ENCODE data around the gene CCDC47. TPM values are rescaled to one million over a fixed set of nuclear protein-coding genes. Genes with fewer than 3 reads are reported as not detected.
A peak's percentile ranks its signal among the peaks of the same experiment; 100 is the strongest.

Gene CCDC47
- total and polyA plus RNA-seq, 2 of the 13 experiments (the other 11 are each of a cell fraction or from before 2014, with no cell fraction given): 59.3 to 99.5 TPM

GRCh38 chr17:63741408-63742173 is 31.8 kb downstream of the CCDC47 start, which contains the start of gene STRADA (continued):
- no peak for TF ChIP-seq THRA (CRISPR knock-in tag; IDR thresholded peaks at IDR 0.05; ENCODE audit: borderline replicate concordance)
- TF ChIP-seq FOSL1 (CRISPR knock-in tag; IDR thresholded peaks at IDR 0.05; ENCODE audit: borderline replicate concordance): no peak
- peak; percentile 81 for TF ChIP-seq KAT8 (CRISPR knock-in tag; IDR thresholded peaks at IDR 0.05)
- TF ChIP-seq ZNF792 (CRISPR knock-in tag; IDR thresholded peaks at IDR 0.05): peak; percentile 84
- TF ChIP-seq DNMT3B (CRISPR knock-in tag; conservative IDR thresholded peaks at IDR 0.05): 0 out of 2 replicates have a peak, but pooled peaks have one; percentile 58
- peak; percentile 74; the same call in 1 of the 2 replicates for TF ChIP-seq ZNF230 (CRISPR knock-in tag; IDR thresholded peaks at IDR 0.05)
- no peak; the same call in 1 of the 2 replicates for TF ChIP-seq SP140L (CRISPR knock-in tag; IDR thresholded peaks at IDR 0.05; ENCODE audit: borderline replicate concordance)
- TF ChIP-seq ZNF512 (CRISPR knock-in tag; IDR thresholded peaks at IDR 0.05): no peak
- TF ChIP-seq ZBTB38 (CRISPR knock-in tag; IDR thresholded peaks at IDR 0.05): peak; percentile 86
- TF ChIP-seq ETV5 (CRISPR knock-in tag; IDR thresholded peaks at IDR 0.05; ENCODE audit: borderline replicate concordance): peak; percentile 83
- 0 out of 2 replicates have a peak, but pooled peaks have one; percentile 43 for TF ChIP-seq TBP (CRISPR knock-in tag; IDR thresholded peaks at IDR 0.05)
- TF ChIP-seq TEF (CRISPR knock-in tag; IDR thresholded peaks at IDR 0.05): no peak; the same call in 1 of the 2 replicates
- peak; percentile 50 for TF ChIP-seq DBP (CRISPR knock-in tag; IDR thresholded peaks at IDR 0.05; ENCODE audit: not compliant biosample characterization)
- TF ChIP-seq ZNF800 (CRISPR knock-in tag; IDR thresholded peaks at IDR 0.05): no peak
- TF ChIP-seq ZBTB42 (CRISPR knock-in tag; IDR thresholded peaks at IDR 0.05): 0 out of 2 replicates have a peak, but pooled peaks have one; percentile 58
- no peak; the same call in none of the 2 replicates for TF ChIP-seq ZNF614 (CRISPR knock-in tag; IDR thresholded peaks at IDR 0.05; ENCODE audit: borderline replicate concordance)
- peak; percentile 38; the same call in 1 of the 2 replicates for TF ChIP-seq MIER2 (CRISPR knock-in tag; IDR thresholded peaks at IDR 0.05)
- TF ChIP-seq ZNF557 (CRISPR knock-in tag; IDR thresholded peaks at IDR 0.05): no peak
- TF ChIP-seq ZNF382 (CRISPR knock-in tag; IDR thresholded peaks at IDR 0.05; ENCODE audit: borderline replicate concordance): no peak
- no peak for TF ChIP-seq TCF7 (IDR thresholded peaks at IDR 0.05; ENCODE audit: low read depth)
- TF ChIP-seq ZNF296 (CRISPR knock-in tag; conservative IDR thresholded peaks at IDR 0.05): no peak
- TF ChIP-seq NFKB2 (CRISPR knock-in tag; IDR thresholded peaks at IDR 0.05; ENCODE audit: borderline replicate concordance): peak; percentile 69; the same call in 1 of the 2 replicates
